SK-N-SH (cell line): ENCODE results near the gene ANK3. TPM values are rescaled to one million over a fixed set of nuclear protein-coding genes. Genes with fewer than 3 reads are reported as not detected.

Experiments used
- CTCF ChIA-PET: fragments of 300-600, 350-600 bp; formaldehyde crosslinking; extraction: SDS; loops from one replicate; lab custom pipeline; 2021; lab: Yijun Ruan, JAX
- POLR2A ChIA-PET: fragments of 350-600 bp; sonication (Branson Sonifier 250); formaldehyde crosslinking; extraction: SDS; loops from one replicate; lab custom pipeline; 2020; ENCODE audit warnings: antibody characterized with exemption, inconsistent platforms; lab: Yijun Ruan, JAX
- DNase-seq: peaks from one replicate; pipeline ENCODE4 v3.0.0; 2012
- H2AFZ ChIP-seq: fragments of 200-600 bp; sonication (generic); 2 replicates; pipeline ENCODE4 v1.8.1; 2016; ENCODE audit warnings: antibody characterized with exemption, mild to moderate bottlenecking, low read depth
- H3F3A ChIP-seq: fragments of 200-600 bp; sonication (generic); replicated peaks from 2 replicates; pipeline ENCODE3; 2016; ENCODE audit warnings: antibody characterized with exemption, mild to moderate bottlenecking; ENCODE audit not compliant: insufficient read depth
- H3K27ac ChIP-seq, 2 experiments: fragments of 200-500 bp in 1 of 2; fragments of 200-600 bp in 1 of 2; sonication (Bioruptor generic) in 1 of 2; sonication (generic), shearing (Covaris generic) in 1 of 2; 2 replicates each; pipeline versions ENCODE4 v1.5.1 to v1.6.1; 2014 to 2016; ENCODE audit warnings: low read depth in 2 of 2, inconsistent platforms in 1 of 2, low read length in 1 of 2, mild to moderate bottlenecking in 1 of 2, mixed read lengths in 1 of 2
- H3K27me3 ChIP-seq: fragments of 200-600 bp; sonication (generic), shearing (Covaris generic); 2 replicates; pipeline ENCODE4 v1.6.1; 2016; ENCODE audit warnings: mixed run types; ENCODE audit not compliant: insufficient read depth
- H3K36me3 ChIP-seq, 2 experiments: fragments of 200-500 bp in 1 of 2; fragments of 200-600 bp in 1 of 2; sonication (Bioruptor generic) in 1 of 2; sonication (generic) in 1 of 2; replicated peaks in 1 of 2; 2 replicates each; pipeline versions ENCODE3 to v1.5.1; 2014 to 2016; ENCODE audit warnings: low read length in 1 of 2, mild to moderate bottlenecking in 1 of 2; ENCODE audit not compliant: insufficient read depth in 2 of 2, control insufficient read depth in 1 of 2
- H3K4me1 ChIP-seq, 2 experiments: fragments of 200-500 bp in 1 of 2; fragments of 200-600 bp in 1 of 2; sonication (Bioruptor generic) in 1 of 2; sonication (generic), shearing (Covaris generic) in 1 of 2; 2 replicates each; pipeline versions ENCODE4 v1.5.1 to v1.6.1; 2014 to 2016; ENCODE audit warnings: low read depth in 1 of 2, low read length in 1 of 2, mixed run types in 1 of 2; ENCODE audit not compliant: insufficient read depth in 2 of 2, control insufficient read depth in 1 of 2
- H3K4me2 ChIP-seq: fragments of 200-600 bp; sonication (generic), shearing (Covaris generic); 2 replicates; pipeline ENCODE4 v1.6.1; 2017; ENCODE audit warnings: mixed run types
- H3K4me3 ChIP-seq, 2 experiments: fragments of 200-500 bp in 1 of 2; fragments of 200-600 bp in 1 of 2; sonication (Bioruptor generic) in 1 of 2; sonication (generic), shearing (Covaris generic) in 1 of 2; 2 replicates each; pipeline versions ENCODE4 v1.5.1 to v1.8.1; 2014 to 2016; ENCODE audit warnings: low read depth in 2 of 2, inconsistent platforms in 1 of 2, low read length in 1 of 2, mild to moderate bottlenecking in 1 of 2, mixed read lengths in 1 of 2, moderate library complexity in 1 of 2
- H3K79me2 ChIP-seq: fragments of 200-600 bp; sonication (generic); 2 replicates; pipeline ENCODE4 v1.8.1; 2017; ENCODE audit warnings: mild to moderate bottlenecking; ENCODE audit not compliant: insufficient read depth
- H3K9ac ChIP-seq: fragments of 200-600 bp; sonication (generic); 2 replicates; pipeline ENCODE4 v1.6.1; 2017; ENCODE audit warnings: mixed run types
- H3K9me2 ChIP-seq: fragments of 200-600 bp; sonication (generic); 2 replicates; pipeline ENCODE4 v1.6.1; 2017; ENCODE audit warnings: mixed run types
- H3K9me3 ChIP-seq: fragments of 200-600 bp; sonication (generic); 2 replicates; pipeline ENCODE4 v1.6.1; 2017; ENCODE audit warnings: mixed run types, mild to moderate bottlenecking, moderate library complexity
- H4K20me1 ChIP-seq: fragments of 200-600 bp; sonication (generic); 2 replicates; pipeline ENCODE4 v1.6.1; 2017; ENCODE audit warnings: mild to moderate bottlenecking, mixed run types; ENCODE audit not compliant: insufficient read depth
- ELF1 ChIP-seq: IDR thresholded peaks from 2 replicates; pipeline ENCODE4 v1.4.0; 2012
- EP300 ChIP-seq, 2 experiments: IDR thresholded peaks; 2 replicates each; pipeline versions ENCODE4 v1.4.0 to v1.6.1; 2012; ENCODE audit warnings: borderline replicate concordance in 1 of 2, low read depth in 1 of 2, low read length in 1 of 2
- EZH2phosphoT487 ChIP-seq: fragments of 200-600 bp; sonication (generic); IDR thresholded peaks from 2 replicates; pipeline ENCODE4 v1.6.1; 2017; ENCODE audit warnings: low read depth, mixed run types, mild to moderate bottlenecking, antibody characterized with exemption, moderate library complexity, borderline replicate concordance
- FOXJ3 ChIP-seq: sonication (generic); formaldehyde crosslinking; IDR thresholded peaks from 2 replicates; pipeline ENCODE4 v1.5.1; 2020; ENCODE audit warnings: mild to moderate bottlenecking, missing genetic modification reagents
- FOXM1 ChIP-seq: IDR thresholded peaks from 2 replicates; pipeline ENCODE4 v1.4.0; 2012; ENCODE audit warnings: low read depth, mild to moderate bottlenecking
- GABPA ChIP-seq: IDR thresholded peaks from 2 replicates; pipeline ENCODE4 v1.4.0; 2012; ENCODE audit warnings: low read depth, mild to moderate bottlenecking
- GATA2 ChIP-seq: sonication (generic); formaldehyde crosslinking; IDR thresholded peaks from 2 replicates; pipeline ENCODE4 v1.5.0; 2020; ENCODE audit warnings: mild to moderate bottlenecking, missing genetic modification reagents
- IRF3 ChIP-seq: fragments of 150-350 bp; IDR thresholded peaks from 2 replicates; pipeline ENCODE4 v1.6.1; 2016; ENCODE audit warnings: mild to moderate bottlenecking, low read depth, low read length
- MAX ChIP-seq: IDR thresholded peaks from 2 replicates; pipeline ENCODE4 v1.4.0; 2012; ENCODE audit warnings: low read depth
- MXI1 ChIP-seq: IDR thresholded peaks from 2 replicates; pipeline ENCODE4 v1.6.1; 2012; ENCODE audit warnings: mild to moderate bottlenecking, low read depth, low read length, improper control_type of control experiment
- NRF1 ChIP-seq: IDR thresholded peaks from 2 replicates; pipeline ENCODE4 v1.6.1; 2012; ENCODE audit warnings: low read depth, mild to moderate bottlenecking, low read length
- PBX3 ChIP-seq: IDR thresholded peaks from 2 replicates; pipeline ENCODE4; 2012
- POLR2AphosphoS5 ChIP-seq: IDR thresholded peaks from 2 replicates; pipeline ENCODE4 v1.6.1; 2012; ENCODE audit warnings: low read depth, low read length
- RAD21 ChIP-seq: IDR thresholded peaks from 2 replicates; pipeline ENCODE4 v1.6.1; 2012; ENCODE audit warnings: mild to moderate bottlenecking, low read length
- RXRA ChIP-seq: IDR thresholded peaks from 2 replicates; pipeline ENCODE4 v1.4.0; 2012; ENCODE audit warnings: low read depth, mild to moderate bottlenecking, borderline replicate concordance
- SMC3 ChIP-seq: IDR thresholded peaks from 2 replicates; pipeline ENCODE4 v1.6.1; 2012; ENCODE audit warnings: low read depth, low read length, improper control_type of control experiment
- TAF1 ChIP-seq: IDR thresholded peaks from 2 replicates; pipeline ENCODE4 v1.6.1; 2012; ENCODE audit warnings: low read depth, mild to moderate bottlenecking, low read length, moderate library complexity, borderline replicate concordance
- TCF12 ChIP-seq: IDR thresholded peaks from 2 replicates; pipeline ENCODE4 v1.4.0; 2012
- TEAD4 ChIP-seq: IDR thresholded peaks from 2 replicates; pipeline ENCODE4 v1.4.0; 2012; ENCODE audit warnings: mild to moderate bottlenecking, borderline replicate concordance; ENCODE audit not compliant: insufficient read depth
- USF2 ChIP-seq: fragments of 150-350 bp; IDR thresholded peaks from 2 replicates; pipeline ENCODE4 v1.6.1; 2017; ENCODE audit warnings: antibody characterized with exemption, low read length, low read depth, borderline replicate concordance
- YY1 ChIP-seq: IDR thresholded peaks from 2 replicates; pipeline ENCODE4 v1.4.0; 2012; ENCODE audit warnings: low read depth, mild to moderate bottlenecking
- ZBTB33 ChIP-seq: IDR thresholded peaks from 2 replicates; pipeline ENCODE4 v1.4.0; 2012; ENCODE audit warnings: low read depth, borderline replicate concordance
- WGBS: methylation state at CpG from one replicate; pipeline ENCODE4 v1.1.6; 2017; ENCODE audit warnings: low lambda C conversion rate; 5-methylcytosine and 5-hydroxymethylcytosine counted together
- polyA plus RNA-seq, 3 experiments: library from polyadenylated mRNA; depleted of rRNA; stranded (reverse); fragments of >200 nt; gene quantifications; 2 replicates each; pipeline ENCODE4 v1.2.3, GENCODE V29; 2012

The ANK3 gene
- polyA plus RNA-seq, 1 of the 3 experiments (the other 2 are of a cell fraction), result 10.0 TPM

- no peak overlapping the region for H3K4me2 ChIP-seq
- DNase-seq, result no peak
- CTCF ChIA-PET, result interaction anchor here (1.0 to 3.8 kb wide), 5 partner anchors 12 to 336 kb away, joined by 3 to 21 read pairs (median 5); no protein-coding TSS in a partner anchor
Observed at GRCh38 chr10:60105295-60105695, 284.4 kb downstream of the ANK3 start.

GRCh38 chr10:60101821-60102220, 287.9 kb downstream of the ANK3 start:
- no peak for DNase-seq
- no peaks in the 10 kb centered on the region for H4K20me1 ChIP-seq
- peak overlapping the region; percentile 38; the same call in 1 of the 2 replicates for H2AFZ ChIP-seq
- H3K79me2 ChIP-seq, result no peaks in the 10 kb centered on the region
- H3K4me1 ChIP-seq, result no peaks in the 10 kb centered on the region; a peak in 2 of 4 replicates
- H3K9me2 ChIP-seq, result no peaks in the 10 kb centered on the region
- H3K9me3 ChIP-seq, result no peaks in the 10 kb centered on the region
- no peaks in the 10 kb centered on the region for H3F3A ChIP-seq
- H3K4me2 ChIP-seq, result no peak overlapping the region
- ChIA-PET CTCF (interaction anchor here (0.6 to 6.9 kb wide), 9 partner anchors 13 to 691 kb away, joined by 3 to 99 read pairs (median 19); no protein-coding TSS in a partner anchor), POLR2A (no interaction called here)
- H3K9ac ChIP-seq, result no peak overlapping the region
- WGBS, result 89% methylated on average over 4 of the region's 4 CpGs
- H3K27ac ChIP-seq, result no peak overlapping the region
- no peaks in the 10 kb centered on the region for H3K36me3 ChIP-seq
- H3K4me3 ChIP-seq, result no peak overlapping the region
- H3K27me3 ChIP-seq, result no peaks in the 10 kb centered on the region
- TF ChIP-seq NRF1, result no peak
- no peak for TF ChIP-seq IRF3
- TF ChIP-seq YY1, result no peak
- no peak for TF ChIP-seq RXRA
- no peak for TF ChIP-seq POLR2AphosphoS5
- TF ChIP-seq ELF1, result no peak
- no peak for TF ChIP-seq MAX
- no peak for TF ChIP-seq RAD21
- no peak for TF ChIP-seq ZBTB33

More at GRCh38 chr10:60105295-60105695, 284.4 kb downstream of the ANK3 start:
- no peak overlapping the region for H2AFZ ChIP-seq
- no peaks in the 10 kb centered on the region for H3K79me2 ChIP-seq
- TF ChIP-seq GABPA (no peak), FOXJ3 (no peak), EZH2phosphoT487 (no peak), NRF1 (no peak), SMC3 (no peak), YY1 (no peak), EP300 (IDR thresholded peaks at IDR 0.05; ENCODE audit: borderline replicate concordance in 1 of 2, low read depth in 1 of 2, low read length in 1 of 2) (0 out of 4 replicates have a peak, but pooled peaks of 1 of the 2 experiments have one; percentile 13), MXI1 (no peak), GATA2 (CRISPR knock-in tag) (no peak), PBX3 (peak; percentile 50), FOXM1 (no peak), TAF1 (no peak), TCF12 (peak; percentile 50; the same call in 1 of the 2 replicates), MAX (no peak), USF2 (no peak), TEAD4 (0 out of 2 replicates have a peak, but pooled peaks have one; percentile 13)
- H4K20me1 ChIP-seq, result no peaks in the 10 kb centered on the region
- H3K27me3 ChIP-seq, result no peaks in the 10 kb centered on the region
- POLR2A ChIA-PET, result no interaction called here
- no peak overlapping the region for H3K4me3 ChIP-seq
- H3K4me1 ChIP-seq, result no peaks in the 10 kb centered on the region; a peak in 1 of 4 replicates
- H3F3A ChIP-seq, result no peaks in the 10 kb centered on the region
- peaks cover 0 to 3% of the 10 kb centered on the region in 2 experiments for H3K36me3 ChIP-seq
- no peak overlapping the region for H3K9ac ChIP-seq
- H3K9me2 ChIP-seq, result no peaks in the 10 kb centered on the region
- no peaks in the 10 kb centered on the region for H3K9me3 ChIP-seq
- H3K27ac ChIP-seq, result peak overlapping the region; percentile 22 to 83; a peak in 2 of 4 replicates
